Neural cell (in vitro differentiated cells): Measurements from ENCODE around the gene OSBPL1A. TPM values are rescaled to one million over a fixed set of nuclear protein-coding genes. Genes with fewer than 3 reads are reported as not detected.

Source experiments
- H2AFZ ChIP-seq: fragments of 200-600, 300-800 bp; sonication (generic), shearing (Covaris generic); 2 replicates; pipeline ENCODE4 v1.6.0; 2014; ENCODE audit warnings: low read depth, mild to moderate bottlenecking, antibody characterized with exemption, low read length, moderate library complexity
- H3F3A ChIP-seq: fragments of 200-600 bp; shearing (Covaris generic); 2 replicates; pipeline ENCODE4 v1.6.1; 2016; ENCODE audit warnings: mild to moderate bottlenecking, moderate library complexity, mixed read lengths, antibody characterized with exemption, low read length; ENCODE audit not compliant: insufficient read depth, poor library complexity, severe bottlenecking
- H3K27ac ChIP-seq: fragments of 200-600, 300-800 bp; sonication (generic), shearing (Covaris generic); 2 replicates; pipeline ENCODE4 v1.5.1; 2014; ENCODE audit warnings: mild to moderate bottlenecking, low read length, moderate library complexity
- H3K27me3 ChIP-seq: fragments of 300-800, 200-600 bp; sonication (generic), shearing (Covaris generic); 2 replicates; pipeline ENCODE4 v1.6.0; 2014; ENCODE audit warnings: mild to moderate bottlenecking, low read depth, low read length, moderate library complexity; ENCODE audit not compliant: insufficient read depth
- H3K36me3 ChIP-seq: fragments of 300-800, 200-600 bp; sonication (generic), shearing (Covaris generic); 2 replicates; pipeline ENCODE4 v1.5.1; 2014; ENCODE audit warnings: mild to moderate bottlenecking, antibody characterized with exemption, low read length, moderate library complexity; ENCODE audit not compliant: insufficient read depth
- H3K4me2 ChIP-seq: fragments of 300-800, 200-600 bp; sonication (generic), shearing (Covaris generic); 2 replicates; pipeline ENCODE4 v1.6.0; 2014; ENCODE audit warnings: mild to moderate bottlenecking, low read length
- H3K4me3 ChIP-seq: fragments of 300-800, 200-600 bp; sonication (generic), shearing (Covaris generic); 2 replicates; pipeline ENCODE4 v1.5.1; 2014; ENCODE audit warnings: mild to moderate bottlenecking, low read length, moderate library complexity
- H3K79me2 ChIP-seq: fragments of 200-600 bp; shearing (Covaris generic); replicated peaks from 2 replicates; pipeline ENCODE4 v1.6.0; 2014; ENCODE audit warnings: mild to moderate bottlenecking, low read length, moderate library complexity; ENCODE audit not compliant: insufficient read depth
- H3K9ac ChIP-seq: fragments of 300-800, 200-600 bp; sonication (generic), shearing (Covaris generic); 2 replicates; pipeline ENCODE4 v1.6.1; 2016; ENCODE audit warnings: mild to moderate bottlenecking, low read length, mixed read lengths
- H3K9me2 ChIP-seq: fragments of 200-600 bp; shearing (Covaris generic); 2 replicates; pipeline ENCODE4 v1.6.1; 2016; ENCODE audit warnings: mild to moderate bottlenecking, low read length, mixed read lengths; ENCODE audit not compliant: insufficient read depth
- H3K9me3 ChIP-seq: fragments of 200-600, 300-800 bp; sonication (generic), shearing (Covaris generic); 2 replicates; pipeline ENCODE4 v1.6.1; 2016; ENCODE audit warnings: mild to moderate bottlenecking, mixed run types, low read length, moderate library complexity, mixed read lengths
- H4K20me1 ChIP-seq: fragments of 200-600 bp; shearing (Covaris generic); 2 replicates; pipeline ENCODE4 v1.6.1; 2016; ENCODE audit warnings: mild to moderate bottlenecking, mixed run types; ENCODE audit not compliant: insufficient read depth
- EP300 ChIP-seq: fragments of 450-650 bp; conservative IDR thresholded peaks from 2 replicates; pipeline ENCODE4 v1.6.1; 2014; ENCODE audit warnings: antibody characterized with exemption, mild to moderate bottlenecking, moderate library complexity; ENCODE audit not compliant: poor library complexity, severe bottlenecking
- EZH2 ChIP-seq: fragments of 200-600, 300-800 bp; shearing (Covaris generic), sonication (generic); IDR thresholded peaks from 2 replicates; pipeline ENCODE4 v1.6.1; 2014; ENCODE audit warnings: antibody characterized with exemption, low read length, borderline replicate concordance, mild to moderate bottlenecking; ENCODE audit not compliant: insufficient read depth, poor library complexity, severe bottlenecking
- MXI1 ChIP-seq: fragments of 450-650 bp; conservative IDR thresholded peaks from 2 replicates; pipeline ENCODE4 v1.6.1; 2014; ENCODE audit warnings: antibody characterized with exemption, mild to moderate bottlenecking; ENCODE audit not compliant: poor library complexity, severe bottlenecking
- POLR2AphosphoS5 ChIP-seq: IDR thresholded peaks from 2 replicates; pipeline ENCODE4 v1.6.1; 2012
- RAD21 ChIP-seq: fragments of 450-650 bp; conservative IDR thresholded peaks from 2 replicates; pipeline ENCODE4 v1.6.1; 2014; ENCODE audit warnings: antibody characterized with exemption, mild to moderate bottlenecking, moderate library complexity
- REST ChIP-seq: IDR thresholded peaks from 2 replicates; pipeline ENCODE4 v1.6.1; 2012; ENCODE audit warnings: borderline replicate concordance
- SMC3 ChIP-seq: fragments of 450-650 bp; conservative IDR thresholded peaks from 2 replicates; pipeline ENCODE4 v1.6.1; 2014; ENCODE audit warnings: antibody characterized with exemption, mild to moderate bottlenecking, moderate library complexity; ENCODE audit not compliant: poor library complexity
- TAF1 ChIP-seq: IDR thresholded peaks from 2 replicates; pipeline ENCODE4 v1.6.1; 2012; ENCODE audit warnings: low read depth
- polyA plus RNA-seq: library from polyadenylated mRNA; depleted of rRNA; stranded (reverse); fragments of >200 nt; gene quantifications from 2 replicates; pipeline ENCODE4 v1.2.3, GENCODE V29; 2014
- TF ChIP-seq, protein P1 (sequence below): fragments of 450-650 bp; IDR thresholded peaks from 2 replicates; pipeline ENCODE4 v1.5.1; 2014; ENCODE audit warnings: antibody characterized with exemption, mild to moderate bottlenecking, moderate library complexity; ENCODE audit not compliant: poor library complexity, severe bottlenecking

OSBPL1A gene
- polyA plus RNA-seq, 1 donor from 2014 or later: 24.9 TPM

GRCh38 chr18:24120676-24121075 is 276.9 kb downstream of the OSBPL1A start:
- Histone ChIP-seq H4K20me1 (no peaks in the 10 kb centered on the region), H3K9me3 (no peaks in the 10 kb centered on the region), H3K9ac (no peak overlapping the region), H3K9me2 (no peaks in the 10 kb centered on the region), H3K4me3 (no peak overlapping the region), H3K36me3 (peaks cover 7% of the 10 kb centered on the region), H3K27ac (no peak overlapping the region), H2AFZ (no peak overlapping the region), H3K4me2 (no peak overlapping the region), H3F3A (no peaks in the 10 kb centered on the region), H3K79me2 (no peaks in the 10 kb centered on the region), H3K27me3 (no peaks in the 10 kb centered on the region)
- TF ChIP-seq REST: no peak
- no peak for TF ChIP-seq EP300
- no peak for TF ChIP-seq POLR2AphosphoS5
- no peak for TF ChIP-seq EZH2
- TF ChIP-seq MXI1: no peak
- no peak for TF ChIP-seq TAF1
- TF ChIP-seq SMC3: no peak
- TF ChIP-seq, protein P1, sequence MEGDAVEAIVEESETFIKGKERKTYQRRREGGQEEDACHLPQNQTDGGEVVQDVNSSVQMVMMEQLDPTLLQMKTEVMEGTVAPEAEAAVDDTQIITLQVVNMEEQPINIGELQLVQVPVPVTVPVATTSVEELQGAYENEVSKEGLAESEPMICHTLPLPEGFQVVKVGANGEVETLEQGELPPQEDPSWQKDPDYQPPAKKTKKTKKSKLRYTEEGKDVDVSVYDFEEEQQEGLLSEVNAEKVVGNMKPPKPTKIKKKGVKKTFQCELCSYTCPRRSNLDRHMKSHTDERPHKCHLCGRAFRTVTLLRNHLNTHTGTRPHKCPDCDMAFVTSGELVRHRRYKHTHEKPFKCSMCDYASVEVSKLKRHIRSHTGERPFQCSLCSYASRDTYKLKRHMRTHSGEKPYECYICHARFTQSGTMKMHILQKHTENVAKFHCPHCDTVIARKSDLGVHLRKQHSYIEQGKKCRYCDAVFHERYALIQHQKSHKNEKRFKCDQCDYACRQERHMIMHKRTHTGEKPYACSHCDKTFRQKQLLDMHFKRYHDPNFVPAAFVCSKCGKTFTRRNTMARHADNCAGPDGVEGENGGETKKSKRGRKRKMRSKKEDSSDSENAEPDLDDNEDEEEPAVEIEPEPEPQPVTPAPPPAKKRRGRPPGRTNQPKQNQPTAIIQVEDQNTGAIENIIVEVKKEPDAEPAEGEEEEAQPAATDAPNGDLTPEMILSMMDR: no peak
- TF ChIP-seq RAD21: no peak

GRCh38 chr18:24118750-24119577 is 278.7 kb downstream of the OSBPL1A start:
- no peak overlapping the region for H3K4me3 ChIP-seq
- H3K9ac ChIP-seq: no peak overlapping the region

More at GRCh38 chr18:24118750-24119577, 278.7 kb downstream of the OSBPL1A start:
- TF ChIP-seq POLR2AphosphoS5: no peak
- TF ChIP-seq EZH2: no peak
- peak; percentile 93 for TF ChIP-seq RAD21
- TF ChIP-seq, protein P1: peak; percentile 92
- TF ChIP-seq REST: no peak
- TF ChIP-seq SMC3: peak; percentile 94
- TF ChIP-seq MXI1: no peak
- no peak for TF ChIP-seq EP300
- TF ChIP-seq TAF1: no peak
- Histone ChIP-seq H2AFZ (no peak overlapping the region), H3F3A (no peaks in the 10 kb centered on the region), H3K79me2 (no peaks in the 10 kb centered on the region), H3K9me3 (no peaks in the 10 kb centered on the region), H3K9me2 (no peaks in the 10 kb centered on the region), H4K20me1 (no peaks in the 10 kb centered on the region), H3K4me2 (no peak overlapping the region), H3K27me3 (no peaks in the 10 kb centered on the region), H3K27ac (no peak overlapping the region), H3K36me3 (peaks cover 5% of the 10 kb centered on the region)
